HG02623 (cell line): Measurements from ENCODE around the gene NBEA.

Source experiments
- ATAC-seq: cut with Tn5 transposase; IDR thresholded peaks from one replicate; pipeline ENCODE4 v1.9.1; 2021; ENCODE audit warnings: moderate library complexity; ENCODE audit not compliant: unreplicated experiment

NBEA gene

GRCh38 chr13:35472323-35472881 is 530.3 kb downstream of the NBEA start:
- ATAC-seq, result no peak

GRCh38 chr13:35473206-35473775 is 531.2 kb downstream of the NBEA start:
- ATAC-seq, result no peak

GRCh38 chr13:35473802-35474201 is 531.7 kb downstream of the NBEA start:
- ATAC-seq, result no peak

- ATAC-seq, result no peak
Measured at GRCh38 chr13:35474496-35475211, 532.6 kb downstream of the NBEA start.

GRCh38 chr13:35475212-35475959 is 533.3 kb downstream of the NBEA start:
- ATAC-seq, result no peak

- no peak for ATAC-seq
Measured at GRCh38 chr13:35475960-35476943, 534.2 kb downstream of the NBEA start, which contains the start of gene MAB21L1. Gene MAB21L1 (minus strand): TSS chr13:35476689. CDS start chr13:35476138, 551 bp downstream.

- ATAC-seq, result no peak
Measured at GRCh38 chr13:35477386-35477946, 535.4 kb downstream of the NBEA start.

GRCh38 chr13:35478271-35479037 is 536.4 kb downstream of the NBEA start:
- no peak for ATAC-seq

GRCh38 chr13:35479038-35479492 is 537.0 kb downstream of the NBEA start:
- ATAC-seq, result no peak

GRCh38 chr13:35479706-35480105 is 537.6 kb downstream of the NBEA start:
- ATAC-seq, result no peak

- no peak for ATAC-seq
Measured at GRCh38 chr13:35480346-35480745, 538.3 kb downstream of the NBEA start.

GRCh38 chr13:35481777-35482176 is 539.7 kb downstream of the NBEA start:
- no peak for ATAC-seq

GRCh38 chr13:35482527-35482926 is 540.5 kb downstream of the NBEA start:
- no peak for ATAC-seq

- ATAC-seq, result no peak
Measured at GRCh38 chr13:35483761-35484160, 541.7 kb downstream of the NBEA start.

- no peak for ATAC-seq
Measured at GRCh38 chr13:35484384-35484783, 542.3 kb downstream of the NBEA start.

GRCh38 chr13:35485424-35485823 is 543.4 kb downstream of the NBEA start:
- no peak for ATAC-seq

- no peak for ATAC-seq
Measured at GRCh38 chr13:35489050-35489449, 547.0 kb downstream of the NBEA start.

GRCh38 chr13:35496006-35496405 is 553.9 kb downstream of the NBEA start:
- ATAC-seq, result no peak

- ATAC-seq, result no peak
Measured at GRCh38 chr13:35496761-35497386, 554.8 kb downstream of the NBEA start.
